DOHH2 (cell line): Measurements from ENCODE around the gene SLC49A3.

ENCODE experiments used
- CTCF ChIP-seq: fragments of 200-600 bp; sonication (generic); IDR thresholded peaks from one replicate; pipeline ENCODE4 v1.5.1; 2014; ENCODE audit warnings: antibody characterized with exemption, mild to moderate bottlenecking, low read depth, low read length; ENCODE audit not compliant: poor library complexity, severe bottlenecking
- EZH2phosphoT487 ChIP-seq: fragments of 200-600 bp; sonication (generic); IDR thresholded peaks from 2 replicates; pipeline ENCODE4 v1.6.1; 2017; ENCODE audit warnings: borderline replicate concordance, mild to moderate bottlenecking, antibody characterized with exemption, low read length, moderate library complexity, mixed read lengths

- TF ChIP-seq CTCF: no peak
- no peak for TF ChIP-seq EZH2phosphoT487
These were observed 43.5 kb upstream of the SLC49A3 start for GRCh38 chr4:732486-732885.
